Kidney glomerular epithelial cell (primary cell): ENCODE data around the gene AAGAB.
"Not testable (repeated sequence)": the region's sequence is repeated elsewhere in the genome, so short reads cannot be mapped to it uniquely, and the experiment has no call there.

ENCODE experiments used
- DNase-seq: peaks from one replicate; lab custom pipeline; 2025; lab: John Stamatoyannopoulos, UW

Gene AAGAB

GRCh38 chr15:67171471-67171870 is 83.0 kb downstream of the AAGAB start:
- DNase-seq = no peak

GRCh38 chr15:67170143-67170925 is 84.1 kb downstream of the AAGAB start:
- no peak for DNase-seq

- no peak for DNase-seq
These were observed 85.8 kb downstream of the AAGAB start for GRCh38 chr15:67168694-67169093.

GRCh38 chr15:67167091-67167490 is 87.4 kb downstream of the AAGAB start:
- DNase-seq = no peak

GRCh38 chr15:67166280-67167009 is 88.0 kb downstream of the AAGAB start:
- DNase-seq = no peak

- DNase-seq = no peak
These were observed 88.9 kb downstream of the AAGAB start for GRCh38 chr15:67165254-67166253.

- DNase-seq = no peak
These were observed 89.6 kb downstream of the AAGAB start for GRCh38 chr15:67164811-67165253.

GRCh38 chr15:67164401-67164791 is 90.1 kb downstream of the AAGAB start:
- peak; percentile 12 for DNase-seq

GRCh38 chr15:67163180-67163579 is 91.3 kb downstream of the AAGAB start:
- DNase-seq = no peak

- no peak for DNase-seq
These were observed 92.6 kb downstream of the AAGAB start for GRCh38 chr15:67161881-67162280.

GRCh38 chr15:67161412-67161811 is 93.0 kb downstream of the AAGAB start:
- no peak for DNase-seq

- DNase-seq = no peak
These were observed 96.1 kb downstream of the AAGAB start for GRCh38 chr15:67158367-67158766.

- DNase-seq = no peak
These were observed 96.8 kb downstream of the AAGAB start for GRCh38 chr15:67157521-67158252.

- no peak for DNase-seq
These were observed 97.6 kb downstream of the AAGAB start for GRCh38 chr15:67156834-67157233.

- no peak for DNase-seq
These were observed 98.0 kb downstream of the AAGAB start for GRCh38 chr15:67156426-67156825.

- DNase-seq = no peak
These were observed 100.2 kb downstream of the AAGAB start for GRCh38 chr15:67154249-67154648.

GRCh38 chr15:67153044-67153443 is 101.4 kb downstream of the AAGAB start:
- DNase-seq = not testable (repeated sequence)

- DNase-seq = no peak
These were observed 102.0 kb downstream of the AAGAB start for GRCh38 chr15:67152429-67152828.
